GM23338 (cell line): ENCODE measurements around the gene GLUD1.

ENCODE experiments used
- CREB1 ChIP-seq: fragments of 250-450 bp; sonication (Bioruptor Pico); IDR thresholded peaks from 2 replicates; pipeline ENCODE4 v1.5.0; 2020; ENCODE audit warnings: low read depth, mild to moderate bottlenecking, moderate library complexity
- CTCF ChIP-seq, 2 experiments: fragments of 200-600 bp in 1 of 2; sonication (generic) in 1 of 2; conservative IDR thresholded peaks; 2 replicates each; pipeline versions ENCODE4 v1.5.1 to v1.6.1; 2016 to 2017; ENCODE audit warnings: antibody characterized with exemption in 2 of 2, low read depth in 2 of 2, mild to moderate bottlenecking in 2 of 2, moderate library complexity in 1 of 2
- ETS1 ChIP-seq: IDR thresholded peaks from 2 replicates; pipeline ENCODE4 v1.6.1; 2016; ENCODE audit warnings: antibody characterized with exemption
- EZH2 ChIP-seq: fragments of 200-600 bp; sonication (generic); IDR thresholded peaks from one replicate; pipeline ENCODE4 v1.8.0; 2017; ENCODE audit warnings: antibody characterized with exemption, mild to moderate bottlenecking, low read depth; ENCODE audit not compliant: unreplicated experiment
- EZH2phosphoT487 ChIP-seq: fragments of 200-600 bp; sonication (generic); IDR thresholded peaks from one replicate; pipeline ENCODE4 v1.8.1; 2018; ENCODE audit warnings: antibody characterized with exemption; ENCODE audit not compliant: unreplicated experiment
- POLR2AphosphoS5 ChIP-seq: IDR thresholded peaks from 2 replicates; pipeline ENCODE4 v1.6.1; 2016; ENCODE audit warnings: antibody characterized with exemption, low read depth
- REST ChIP-seq: IDR thresholded peaks from one replicate; pipeline ENCODE4 v1.6.1; 2018; ENCODE audit warnings: antibody characterized with exemption; ENCODE audit not compliant: unreplicated experiment
- ZNF331 ChIP-seq: fragments of 250-450 bp; sonication (Bioruptor Pico); IDR thresholded peaks from 2 replicates; pipeline ENCODE4 v1.5.0; 2020; ENCODE audit warnings: low read depth, mild to moderate bottlenecking, moderate library complexity

- no peak for TF ChIP-seq POLR2AphosphoS5
- TF ChIP-seq EZH2 = no peak
- no peak for TF ChIP-seq CTCF (conservative IDR thresholded peaks at IDR 0.05; ENCODE audit: low read depth in 2 of 2)
- TF ChIP-seq REST = no peak
- no peak for TF ChIP-seq EZH2phosphoT487
- TF ChIP-seq CREB1 (CRISPR knock-in tag) = no peak
- TF ChIP-seq ETS1 = no peak
- no peak for TF ChIP-seq ZNF331
These were observed 49.2 kb downstream of the GLUD1 start for GRCh38 chr10:87045434-87045938.
